Subcutaneous adipose tissue (tissue), 4 donors: ENCODE results near the gene PTPN13. TPM values are rescaled to one million over a fixed set of nuclear protein-coding genes. Genes with fewer than 3 reads are reported as not detected.

ENCODE experiments used
- CTCF ChIP-seq: fragments of 450-650 bp; IDR thresholded peaks from one replicate; pipeline ENCODE4 v1.5.1; 2016; ENCODE audit warnings: low read depth, mild to moderate bottlenecking, control low read depth, antibody characterized with exemption, moderate library complexity
- total RNA-seq, 4 donors: library from RNA; depleted of rRNA; stranded (reverse); fragments of >200 nt; gene quantifications; one replicate each; pipeline ENCODE4 v1.1.0, GENCODE V29; 2016

PTPN13 gene
- total RNA-seq, 4 donors from 2014 or later, result 28.6 to 37.5 (median 33.0) TPM

- TF ChIP-seq CTCF, result no peak
These were observed 112.9 kb downstream of the PTPN13 start for GRCh38 chr4:86706923-86707597.

- no peak for TF ChIP-seq CTCF
These were observed 123.5 kb downstream of the PTPN13 start for GRCh38 chr4:86717651-86718050.

GRCh38 chr4:86718152-86718551 lies 124.0 kb downstream of the PTPN13 start:
- no peak for TF ChIP-seq CTCF

GRCh38 chr4:86720508-86721068 lies 126.5 kb downstream of the PTPN13 start:
- TF ChIP-seq CTCF, result no peak

GRCh38 chr4:86721412-86721811 lies 127.3 kb downstream of the PTPN13 start:
- no peak for TF ChIP-seq CTCF

- no peak for TF ChIP-seq CTCF
These were observed 136.2 kb downstream of the PTPN13 start for GRCh38 chr4:86730310-86730709.

- TF ChIP-seq CTCF, result no peak
These were observed 143.1 kb downstream of the PTPN13 start for GRCh38 chr4:86737244-86737643.
